Large intestine (tissue), 3 donors: ENCODE measurements around the gene MTA3. TPM values are rescaled to one million over a fixed set of nuclear protein-coding genes. Genes with fewer than 3 reads are reported as not detected.

Experiments used
- DNase-seq, 2 donors: peaks; one replicate each; pipeline versions ENCODE4 v3.0.0 to v3.0.0-alpha.2; 2013
- H3K27ac ChIP-seq: one replicate; pipeline ENCODE4 v1.5.1; 2013; ENCODE audit warnings: low read length
- H3K27me3 ChIP-seq: 2 replicates; pipeline ENCODE4 v1.6.1; 2013; ENCODE audit warnings: low read length; ENCODE audit not compliant: control insufficient read depth, insufficient read depth
- H3K36me3 ChIP-seq: 2 replicates; pipeline ENCODE4 v1.6.1; 2013; ENCODE audit warnings: low read length; ENCODE audit not compliant: control insufficient read depth, insufficient read depth
- H3K4me1 ChIP-seq: one replicate; pipeline ENCODE4 v1.6.1; 2013; ENCODE audit warnings: low read length; ENCODE audit not compliant: control insufficient read depth, insufficient read depth
- H3K4me3 ChIP-seq: one replicate; pipeline ENCODE4 v1.5.1; 2013; ENCODE audit warnings: low read length
- H3K9me3 ChIP-seq: one replicate; pipeline ENCODE4 v1.6.1; 2013; ENCODE audit warnings: mild to moderate bottlenecking, low read depth, low read length, moderate library complexity; ENCODE audit not compliant: control insufficient read depth
- WGBS: methylation state at CpG from one replicate; pipeline ENCODE4 v1.1.5; 2013; ENCODE audit warnings: low lambda C conversion rate; ENCODE audit not compliant: insufficient coverage; 5-methylcytosine and 5-hydroxymethylcytosine counted together
- polyA plus RNA-seq: library from polyadenylated mRNA; unstranded; fragments of 120-200 nt; gene quantifications from one replicate; pipeline ENCODE4 v1.2.1, GENCODE V29; 2013

Gene MTA3
- polyA plus RNA-seq, 1 donor = 34.0 TPM

GRCh38 chr2:42767080-42767898 is 198.9 kb downstream of the MTA3 start:
- Histone ChIP-seq H3K9me3 (no peaks in the 10 kb centered on the region), H3K36me3 (no peaks in the 10 kb centered on the region), H3K4me1 (no peaks in the 10 kb centered on the region), H3K27ac (no peak overlapping the region), H3K4me3 (no peak overlapping the region), H3K27me3 (no peaks in the 10 kb centered on the region)
- WGBS = no CpG with 5 or more reads among the region's 16 CpGs
- no peak for DNase-seq

- no peaks in the 10 kb centered on the region for H3K9me3 ChIP-seq
- peaks cover 3% of the 10 kb centered on the region for H3K36me3 ChIP-seq
Measured at GRCh38 chr2:42767899-42768705, 199.7 kb downstream of the MTA3 start.

GRCh38 chr2:42768706-42769256 is 200.3 kb downstream of the MTA3 start:
- no peak overlapping the region for H3K4me3 ChIP-seq
- H3K9me3 ChIP-seq = no peaks in the 10 kb centered on the region
- no CpG with 5 or more reads among the region's 3 CpGs for WGBS
- no peak for DNase-seq
- no peaks in the 10 kb centered on the region for H3K27me3 ChIP-seq
- no peaks in the 10 kb centered on the region for H3K4me1 ChIP-seq
- peaks cover 5% of the 10 kb centered on the region for H3K36me3 ChIP-seq
- H3K27ac ChIP-seq = no peak overlapping the region

More at GRCh38 chr2:42767899-42768705, 199.7 kb downstream of the MTA3 start:
- DNase-seq = no peak
- no peak overlapping the region for H3K27ac ChIP-seq
- no peak overlapping the region for H3K4me3 ChIP-seq
- WGBS = no CpG with 5 or more reads among the region's 14 CpGs
- H3K4me1 ChIP-seq = no peaks in the 10 kb centered on the region
- H3K27me3 ChIP-seq = no peaks in the 10 kb centered on the region

- no CpG with 5 or more reads among the region's 10 CpGs for WGBS
- no peaks in the 10 kb centered on the region for H3K27me3 ChIP-seq
- H3K9me3 ChIP-seq = no peaks in the 10 kb centered on the region
- DNase-seq = no peak
- no peak overlapping the region for H3K27ac ChIP-seq
- H3K4me1 ChIP-seq = no peaks in the 10 kb centered on the region
- H3K36me3 ChIP-seq = peaks cover 5% of the 10 kb centered on the region
- no peak overlapping the region for H3K4me3 ChIP-seq
Measured at GRCh38 chr2:42769583-42770287, 201.3 kb downstream of the MTA3 start.

GRCh38 chr2:42770288-42771131 is 202.1 kb downstream of the MTA3 start:
- Histone ChIP-seq H3K4me1 (no peaks in the 10 kb centered on the region), H3K27ac (no peak overlapping the region), H3K4me3 (no peak overlapping the region), H3K27me3 (no peaks in the 10 kb centered on the region), H3K36me3 (peaks cover 5% of the 10 kb centered on the region), H3K9me3 (no peaks in the 10 kb centered on the region)
- no CpG with 5 or more reads among the region's 19 CpGs for WGBS
- no peak for DNase-seq

- Histone ChIP-seq H3K9me3 (no peaks in the 10 kb centered on the region), H3K27me3 (no peaks in the 10 kb centered on the region), H3K36me3 (peaks cover 5% of the 10 kb centered on the region), H3K4me3 (no peak overlapping the region), H3K4me1 (no peaks in the 10 kb centered on the region), H3K27ac (no peak overlapping the region)
- WGBS = no CpG with 5 or more reads among the region's 5 CpGs
- DNase-seq = no peak
Measured at GRCh38 chr2:42771546-42772153, 203.2 kb downstream of the MTA3 start.

GRCh38 chr2:42775186-42775585 is 206.8 kb downstream of the MTA3 start:
- peaks cover 13% of the 10 kb centered on the region for H3K36me3 ChIP-seq
- WGBS = no CpG with 5 or more reads among the region's 2 CpGs
- no peaks in the 10 kb centered on the region for H3K4me1 ChIP-seq
- H3K27me3 ChIP-seq = no peaks in the 10 kb centered on the region
- H3K9me3 ChIP-seq = peaks cover 12% of the 10 kb centered on the region
- H3K4me3 ChIP-seq = no peak overlapping the region
- H3K27ac ChIP-seq = no peak overlapping the region
- DNase-seq = no peak

- no CpG with 5 or more reads among the region's 3 CpGs for WGBS
- DNase-seq = no peak
- Histone ChIP-seq H3K36me3 (peaks cover 13% of the 10 kb centered on the region), H3K9me3 (peaks cover 18% of the 10 kb centered on the region), H3K27ac (no peak overlapping the region), H3K4me3 (no peak overlapping the region), H3K4me1 (no peaks in the 10 kb centered on the region), H3K27me3 (no peaks in the 10 kb centered on the region)
Measured at GRCh38 chr2:42775810-42776209, 207.4 kb downstream of the MTA3 start.
